ENCODE data around the gene PRSS53. TPM values are rescaled to one million over a fixed set of nuclear protein-coding genes. Genes with fewer than 3 reads are reported as not detected.
A peak's percentile ranks its signal among the peaks of the same experiment; 100 is the strongest.

PRSS53 gene
- total and polyA plus RNA-seq, 4 donors, result 1.4 to 2.3 (median 1.9) TPM

- DNase-seq, result no peak
- Histone ChIP-seq H3K4me3 (no peak overlapping the region), H3K27me3 (ENCODE audit: control insufficient read depth in 3 of 3, insufficient read depth in 3 of 3, low read length in 2 of 3) (no peaks in the 10 kb centered on the region), H3K36me3 (ENCODE audit: control insufficient read depth in 4 of 4, insufficient read depth in 4 of 4, low read length in 4 of 4) (peaks cover 9 to 55% (median 35%) of the 10 kb centered on the region in 4 donors), H3K9me3 (ENCODE audit: control insufficient read depth in 4 of 4, insufficient read depth in 3 of 4, low read length in 3 of 4) (no peaks in the 10 kb centered on the region), H3K27ac (ENCODE audit: low read depth in 1 of 2, low read length in 1 of 2) (no peak overlapping the region), H3K9ac (ENCODE audit: insufficient read depth in 1 of 2, low read length in 2 of 2) (no peak overlapping the region), H3K4me1 (ENCODE audit: control insufficient read depth in 5 of 5, insufficient read depth in 5 of 5, low read length in 5 of 5) (peaks cover 2 to 17% (median 7%) of the 10 kb centered on the region in 5 donors)
- WGBS, 2 donors, result 96% methylated on average over 13 of the region's 13 CpGs
- TF ChIP-seq CTCF (IDR thresholded peaks at IDR 0.05; ENCODE audit: control extremely low read depth, extremely low read depth), result no peak
- no peak for ATAC-seq (ENCODE audit: insufficient read depth, low FRiP score)
Observed at GRCh38 chr16:31077024-31077423, 11.7 kb downstream of the PRSS53 start.

GRCh38 chr16:31076319-31076718 lies 12.4 kb downstream of the PRSS53 start:
- peaks cover 9 to 53% (median 32%) of the 10 kb centered on the region in 4 donors for H3K36me3 ChIP-seq (ENCODE audit: control insufficient read depth in 4 of 4, insufficient read depth in 4 of 4, low read length in 4 of 4)
- H3K9ac ChIP-seq (ENCODE audit: insufficient read depth in 1 of 2, low read length in 2 of 2), result no peak overlapping the region
- no peak for DNase-seq
- ATAC-seq (ENCODE audit: insufficient read depth, low FRiP score), result no peak
- 82 to 83% methylated on average over 13 to 16 of the region's 16 CpGs for WGBS, 2 donors
- H3K27ac ChIP-seq (ENCODE audit: low read depth in 1 of 2, low read length in 1 of 2), result no peak overlapping the region
- no peak for TF ChIP-seq CTCF (IDR thresholded peaks at IDR 0.05; ENCODE audit: control extremely low read depth, extremely low read depth)
- H3K9me3 ChIP-seq (ENCODE audit: control insufficient read depth in 4 of 4, insufficient read depth in 3 of 4, low read length in 3 of 4), result no peaks in the 10 kb centered on the region
- peaks cover 7 to 19% (median 9%) of the 10 kb centered on the region in 5 donors for H3K4me1 ChIP-seq (ENCODE audit: control insufficient read depth in 5 of 5, insufficient read depth in 5 of 5, low read length in 5 of 5)
- no peaks in the 10 kb centered on the region for H3K27me3 ChIP-seq (ENCODE audit: control insufficient read depth in 3 of 3, insufficient read depth in 3 of 3, low read length in 2 of 3)
- H3K4me3 ChIP-seq, result no peak overlapping the region

- TF ChIP-seq CTCF (IDR thresholded peaks at IDR 0.05; ENCODE audit: control extremely low read depth, extremely low read depth), result no peak
- WGBS, 2 donors, result 0 to 2% methylated on average over 7 of the region's 7 CpGs
- Histone ChIP-seq H3K4me1 (ENCODE audit: control insufficient read depth in 5 of 5, insufficient read depth in 5 of 5, low read length in 5 of 5) (peaks cover 7 to 19% (median 9%) of the 10 kb centered on the region in 5 donors), H3K9me3 (ENCODE audit: control insufficient read depth in 4 of 4, insufficient read depth in 3 of 4, low read length in 3 of 4) (no peaks in the 10 kb centered on the region), H3K27ac (ENCODE audit: low read depth in 1 of 2, low read length in 1 of 2) (peak overlapping the region; percentile 89 to 97), H3K9ac (ENCODE audit: insufficient read depth in 1 of 2, low read length in 2 of 2) (peak overlapping the region; percentile 71 to 93), H3K27me3 (ENCODE audit: control insufficient read depth in 3 of 3, insufficient read depth in 3 of 3, low read length in 2 of 3) (no peaks in the 10 kb centered on the region), H3K36me3 (ENCODE audit: control insufficient read depth in 4 of 4, insufficient read depth in 4 of 4, low read length in 4 of 4) (peaks cover 5 to 38% (median 23%) of the 10 kb centered on the region in 4 donors), H3K4me3 (peak overlapping the region; percentile 56)
- DNase-seq (no peak), ATAC-seq (ENCODE audit: insufficient read depth, low FRiP score) (no peak)
Observed at GRCh38 chr16:31074814-31075183, 13.9 kb downstream of the PRSS53 start.
